ENCODE measurements around the gene TTLL5.
"Not testable (repeated sequence)": the region's sequence is repeated elsewhere in the genome, so short reads cannot be mapped to it uniquely, and the experiment has no call there.

The TTLL5 gene

DNA sequence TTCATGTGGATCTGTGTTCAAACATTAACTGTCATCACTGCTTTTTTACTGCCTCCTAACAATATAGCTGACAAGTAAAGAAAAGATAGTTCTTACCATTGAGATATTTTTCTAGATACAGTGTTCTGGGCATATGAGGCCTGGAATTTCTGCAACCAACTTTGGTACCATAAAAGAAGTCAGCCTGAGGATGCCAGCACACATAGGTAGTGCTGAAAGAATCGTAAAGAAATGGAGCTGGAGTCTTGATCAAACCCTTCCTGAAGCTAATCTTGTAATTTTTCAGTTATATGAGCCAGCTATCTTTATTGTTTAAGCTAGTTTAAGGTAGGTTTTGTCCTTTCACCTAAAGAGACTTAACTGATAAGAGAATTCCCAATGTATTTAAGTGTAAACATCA is 11.7 kb upstream of the TTLL5 start:
- DNase-seq = no peak

DNA sequence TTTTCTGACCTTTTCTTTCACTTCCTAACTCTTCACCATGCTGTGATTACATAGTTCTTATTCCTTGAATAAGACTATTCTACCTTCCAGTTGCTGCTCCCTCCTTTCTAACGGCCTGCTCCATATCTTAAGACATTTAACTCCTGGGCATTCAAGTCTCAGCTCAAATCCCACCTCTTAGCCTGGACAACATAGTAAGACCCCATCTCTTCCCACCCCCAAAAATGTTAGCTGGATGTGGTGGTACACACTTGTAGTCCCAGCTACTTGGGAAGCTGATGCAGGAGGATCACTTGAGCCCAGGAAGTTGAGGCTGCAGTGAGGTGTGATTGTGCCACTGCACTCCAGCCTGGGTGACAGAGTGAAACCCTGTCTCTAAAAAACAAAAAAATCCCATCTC is 11.3 kb upstream of the TTLL5 start:
- no peak for DNase-seq

DNA sequence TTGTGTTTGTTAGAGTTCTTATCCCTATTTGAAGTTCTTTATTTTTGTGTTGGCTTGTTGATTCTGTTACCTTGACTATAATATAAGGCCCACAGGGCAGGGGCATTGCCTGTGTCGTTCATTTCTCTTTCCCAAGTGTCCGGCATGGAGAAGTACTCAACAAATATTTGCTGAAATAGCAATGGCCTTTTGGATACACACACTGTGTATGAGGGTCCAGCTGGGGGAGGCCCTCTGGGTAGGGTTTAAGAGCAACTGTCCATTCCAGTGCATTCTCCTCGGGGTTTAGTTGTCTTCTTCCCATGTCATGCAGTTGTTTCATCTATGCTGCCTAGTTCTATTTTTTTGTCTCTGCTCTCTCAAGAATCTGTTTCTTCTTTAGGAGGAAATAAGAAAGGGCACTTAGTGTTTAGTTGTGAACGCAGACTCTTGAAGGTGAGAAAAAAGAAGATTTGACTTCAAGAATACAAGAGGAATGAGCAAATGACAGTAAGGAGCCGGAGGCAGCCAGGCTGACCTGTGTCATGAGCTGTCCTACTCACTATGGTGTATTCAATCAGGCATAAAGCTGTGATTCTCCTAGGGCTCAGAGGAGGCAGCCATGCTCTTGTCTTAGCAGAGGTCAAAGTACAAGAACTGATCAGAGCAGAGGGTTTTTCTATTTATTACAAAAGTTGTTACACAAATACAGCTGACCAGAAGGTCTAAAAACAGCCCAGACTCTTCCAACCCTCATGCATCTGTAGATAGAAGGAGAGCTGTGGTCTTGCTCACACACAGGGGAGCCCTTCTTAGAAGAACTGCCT is 10.6 kb upstream of the TTLL5 start:
- DNase-seq = no peak

DNA sequence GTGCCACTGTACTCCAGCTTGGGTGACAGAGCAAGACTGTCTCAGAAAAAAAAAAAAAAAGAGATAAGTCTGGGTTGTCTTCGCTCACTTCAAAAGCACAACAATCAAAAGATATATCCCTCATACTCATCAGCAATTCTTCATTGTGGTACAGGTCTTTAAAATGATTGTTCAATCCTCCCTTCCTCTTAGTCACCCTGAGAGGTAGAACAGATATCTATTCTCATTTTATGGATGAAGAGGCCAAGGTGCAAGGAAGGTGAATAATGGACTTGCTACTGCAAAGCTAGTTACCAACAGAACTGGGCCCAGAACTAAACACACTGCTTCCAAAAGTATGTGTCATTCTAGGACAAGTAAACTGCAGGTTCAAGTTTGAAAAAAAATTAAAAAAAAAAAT is 7.5 kb upstream of the TTLL5 start:
- no peak for DNase-seq

DNA sequence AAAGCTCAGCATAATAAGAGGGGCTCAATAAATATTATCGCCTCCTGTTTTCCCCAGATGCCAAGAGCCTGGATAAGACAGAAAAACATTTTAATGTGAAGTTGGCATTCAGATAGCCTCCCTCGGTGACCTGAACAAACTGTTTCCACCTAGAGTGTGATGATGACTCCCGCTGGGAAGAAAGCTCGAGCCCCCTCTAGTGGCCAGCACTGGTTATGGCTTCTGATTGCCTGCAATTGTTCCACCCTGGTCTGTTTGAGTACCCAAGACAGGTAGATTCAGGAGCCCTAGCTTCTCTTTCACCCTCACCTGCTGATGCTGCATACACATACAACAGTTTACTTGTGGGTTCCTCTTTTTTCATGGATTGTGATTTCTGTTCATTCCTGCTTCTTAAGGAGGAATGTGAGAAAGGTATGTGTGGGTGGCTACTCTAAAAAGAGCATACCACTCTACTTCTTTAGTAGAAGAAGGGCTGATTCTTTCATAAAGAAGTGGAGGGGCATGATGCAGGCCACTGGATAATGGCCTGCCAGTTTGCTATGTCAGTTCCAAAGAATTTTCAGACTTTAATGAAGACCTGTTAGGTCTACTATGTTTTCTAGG is 6.8 kb upstream of the TTLL5 start:
- peak; percentile 63 for DNase-seq

DNA sequence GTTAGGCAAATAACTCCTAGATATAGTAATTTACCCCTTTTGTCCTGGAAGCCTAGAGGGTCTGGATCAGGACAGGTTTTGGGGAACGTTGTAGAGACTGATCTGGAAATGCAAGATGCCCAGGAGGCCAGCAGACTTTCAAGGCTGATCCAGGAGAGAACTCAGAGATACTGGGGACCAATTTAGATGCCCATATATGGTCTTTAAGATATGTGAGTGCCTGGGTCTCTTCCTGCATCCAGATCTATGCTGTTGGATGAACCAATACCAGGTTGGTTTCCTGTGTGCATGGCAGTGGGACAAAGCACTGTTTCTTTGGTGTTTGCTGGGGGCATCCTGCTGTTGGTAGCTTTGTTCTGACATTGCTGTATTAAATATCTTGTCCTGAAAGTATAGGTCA is 5.8 kb upstream of the TTLL5 start:
- DNase-seq = no peak

DNA sequence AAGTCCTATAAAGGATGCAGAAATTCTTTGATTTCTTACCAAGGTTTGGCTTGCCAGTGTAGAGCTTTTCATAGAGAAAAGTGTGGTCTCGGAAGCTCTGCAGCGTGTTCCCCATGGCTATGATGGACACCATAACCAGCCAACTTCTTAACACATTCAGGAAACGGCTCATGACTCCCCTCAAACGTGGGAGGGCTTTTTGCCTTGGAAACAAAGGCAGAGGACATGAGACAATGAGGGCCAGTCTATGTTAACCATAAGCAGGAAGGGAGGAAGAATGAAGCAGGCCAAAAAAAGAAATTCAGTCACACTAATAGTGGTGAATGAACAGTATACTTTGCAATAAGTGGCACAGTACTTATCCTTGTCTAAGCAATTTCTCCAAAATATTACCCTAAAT is 3.7 kb upstream of the TTLL5 start:
- DNase-seq = no peak

DNA sequence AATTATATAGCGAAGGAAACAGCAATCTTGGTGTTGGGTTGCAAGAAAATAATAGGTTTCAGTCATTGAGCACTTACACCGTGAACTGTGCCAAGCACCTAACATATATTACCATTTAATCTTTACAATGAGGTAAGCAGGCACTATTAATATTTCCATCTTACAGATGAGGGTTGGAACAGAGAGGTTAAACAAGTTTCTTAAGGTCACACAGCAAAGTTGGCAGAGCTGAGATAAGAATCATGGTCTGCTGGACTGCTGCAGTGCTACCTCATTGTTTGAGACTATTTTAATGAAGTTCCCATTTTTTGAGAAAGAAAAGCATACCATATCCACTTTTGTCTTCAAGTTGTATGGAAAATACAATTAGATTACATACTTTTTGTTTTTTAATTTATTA is 2.1 kb upstream of the TTLL5 start:
- DNase-seq = no peak

DNA sequence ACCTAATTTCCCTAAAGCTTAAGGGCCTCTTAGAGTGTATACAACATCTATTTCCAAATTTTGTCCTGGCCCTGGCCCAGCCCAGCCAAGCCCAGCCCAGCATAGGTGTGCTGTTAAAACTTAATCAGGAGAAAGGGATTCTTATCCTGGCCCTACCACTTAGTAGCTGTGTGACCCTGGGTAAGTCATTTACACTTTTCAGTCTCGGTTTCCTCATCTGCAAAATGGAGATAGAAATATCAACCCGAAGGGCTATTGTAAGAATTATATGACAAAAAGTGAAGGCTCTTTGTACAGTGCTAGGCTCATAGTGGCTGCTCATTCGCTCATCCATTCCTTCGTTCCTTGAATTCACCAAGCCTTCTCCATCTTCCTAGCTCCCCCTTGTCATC is 812 bp upstream of the TTLL5 start:
- no peak for DNase-seq

DNA sequence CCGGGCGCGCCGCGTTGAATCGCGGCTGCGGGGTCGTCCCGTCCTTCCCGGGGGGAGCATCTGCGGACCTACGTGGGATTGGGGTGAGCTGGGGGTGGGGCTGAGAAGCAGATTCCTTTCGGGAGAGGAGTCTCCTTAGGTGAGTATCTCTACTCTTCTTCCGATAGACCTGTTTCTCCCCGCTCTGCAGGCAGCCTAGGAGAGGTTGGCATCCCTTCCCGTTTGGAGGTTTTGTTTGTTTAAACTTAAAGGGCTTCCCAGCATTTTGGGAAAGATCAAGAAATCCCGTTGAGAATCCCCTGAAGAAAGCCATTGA is 411 bp downstream of the TTLL5 start:
- DNase-seq = no peak

DNA sequence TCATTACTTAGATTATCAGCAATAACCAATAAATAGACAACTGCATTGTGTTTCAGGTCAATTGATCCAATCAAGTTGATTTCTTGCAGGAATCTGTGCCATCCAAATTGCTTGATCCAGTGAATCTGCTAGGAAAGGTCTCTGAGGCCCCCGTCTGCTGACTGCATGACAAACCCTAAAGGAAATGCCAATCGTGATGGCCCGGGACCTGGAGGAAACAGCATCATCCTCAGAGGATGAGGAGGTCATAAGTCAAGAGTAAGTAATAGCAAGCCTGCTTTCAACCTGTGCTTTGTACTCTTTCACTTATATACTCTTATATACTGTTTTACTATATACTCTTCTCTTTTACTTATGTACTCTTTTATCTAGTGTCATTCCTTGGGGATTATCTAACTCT is 1.9 kb downstream of the TTLL5 start:
- DNase-seq = no peak

DNA sequence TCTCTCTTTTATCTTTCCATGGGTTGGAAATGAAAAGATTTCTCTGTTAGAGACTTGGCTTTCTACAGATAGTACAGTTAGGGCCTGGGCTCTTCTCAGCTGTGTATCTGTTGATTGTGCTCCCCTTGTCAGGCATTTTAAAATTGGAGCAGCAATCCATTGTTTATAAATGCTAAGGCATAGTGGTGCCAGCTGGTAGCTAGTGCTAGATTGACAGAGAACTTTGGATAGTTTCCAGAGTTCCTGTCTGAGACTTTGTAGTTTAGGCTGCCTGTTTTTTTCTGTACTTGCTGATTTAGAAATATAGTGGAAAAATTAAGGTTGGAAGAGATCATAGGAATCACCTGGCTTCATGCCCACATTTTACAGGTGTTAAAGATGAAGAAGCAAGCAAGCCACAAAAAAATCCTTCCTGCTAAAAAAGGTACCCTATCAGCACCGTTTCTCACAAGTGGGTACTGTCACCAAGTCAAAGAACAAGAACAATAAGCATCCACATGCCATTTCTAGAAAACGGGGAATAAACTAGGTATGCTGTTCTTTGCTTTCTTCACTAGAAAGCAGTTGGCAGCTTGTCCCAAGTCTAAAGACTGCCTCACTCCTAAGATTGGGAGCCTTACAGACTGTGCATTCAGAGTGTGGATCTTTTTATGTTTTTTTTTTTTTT is 6.2 kb downstream of the TTLL5 start:
- DNase-seq = peak; percentile 27

DNA sequence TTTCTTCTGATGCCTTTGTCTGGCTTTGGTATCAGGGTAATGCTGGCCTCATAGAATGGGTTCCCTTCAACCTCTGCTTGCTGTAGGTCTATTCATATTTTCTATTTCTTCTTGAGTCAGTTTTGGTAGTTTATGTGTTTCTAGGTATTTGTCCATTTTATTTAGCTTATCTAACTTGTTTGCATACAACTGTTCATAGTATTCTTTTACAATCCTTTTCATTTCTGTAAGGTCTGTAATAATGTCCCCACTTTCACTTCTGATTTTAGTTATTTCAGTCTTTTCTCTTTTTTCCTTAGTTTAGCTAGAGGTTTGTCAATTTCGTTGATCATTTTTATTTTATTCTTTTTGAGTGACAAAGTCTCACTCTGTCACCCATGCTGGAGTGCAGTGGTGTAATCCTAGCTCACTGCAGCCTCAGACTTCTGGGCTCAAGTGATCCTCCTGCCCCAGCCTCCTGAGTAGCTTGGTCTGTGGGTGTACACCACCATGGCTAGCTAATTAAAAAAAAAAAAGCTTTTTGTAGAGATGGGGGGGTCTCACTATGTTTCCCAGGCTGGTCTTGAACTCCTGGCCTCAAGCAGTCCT is 11.7 kb downstream of the TTLL5 start:
- DNase-seq = no peak

DNA sequence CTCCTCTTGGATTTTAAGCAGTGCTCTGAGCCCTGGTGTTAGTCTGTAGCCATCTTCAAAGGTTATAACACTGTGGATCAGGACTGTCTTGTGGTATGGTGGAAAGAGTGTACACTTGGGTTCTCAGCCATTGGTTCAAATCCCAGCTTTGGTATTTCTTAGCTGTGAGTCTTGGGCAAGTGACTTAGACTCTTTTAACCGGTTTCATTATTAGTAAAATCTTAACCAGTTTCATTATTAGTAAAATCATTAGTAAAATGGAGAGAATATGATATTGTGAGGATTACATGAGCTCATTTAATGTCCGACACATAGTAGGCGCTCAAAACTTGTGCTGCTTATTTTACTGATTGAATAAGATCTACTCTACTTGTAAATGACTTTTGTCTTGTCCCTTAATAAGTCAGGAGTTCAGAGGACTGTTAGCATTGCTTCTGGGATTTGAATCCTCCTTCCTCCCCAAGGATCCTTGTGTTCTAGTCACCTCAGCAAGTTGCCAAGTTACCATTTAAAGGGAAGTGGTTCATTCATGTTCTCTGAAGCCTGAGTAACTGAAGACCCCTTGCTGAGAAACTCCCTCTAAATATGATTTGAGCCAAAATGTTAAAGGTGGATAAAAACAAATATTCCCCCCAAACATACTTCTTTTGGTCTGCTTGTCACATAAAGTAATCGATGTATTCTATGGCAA is 12.4 kb downstream of the TTLL5 start:
- DNase-seq = no peak

DNA sequence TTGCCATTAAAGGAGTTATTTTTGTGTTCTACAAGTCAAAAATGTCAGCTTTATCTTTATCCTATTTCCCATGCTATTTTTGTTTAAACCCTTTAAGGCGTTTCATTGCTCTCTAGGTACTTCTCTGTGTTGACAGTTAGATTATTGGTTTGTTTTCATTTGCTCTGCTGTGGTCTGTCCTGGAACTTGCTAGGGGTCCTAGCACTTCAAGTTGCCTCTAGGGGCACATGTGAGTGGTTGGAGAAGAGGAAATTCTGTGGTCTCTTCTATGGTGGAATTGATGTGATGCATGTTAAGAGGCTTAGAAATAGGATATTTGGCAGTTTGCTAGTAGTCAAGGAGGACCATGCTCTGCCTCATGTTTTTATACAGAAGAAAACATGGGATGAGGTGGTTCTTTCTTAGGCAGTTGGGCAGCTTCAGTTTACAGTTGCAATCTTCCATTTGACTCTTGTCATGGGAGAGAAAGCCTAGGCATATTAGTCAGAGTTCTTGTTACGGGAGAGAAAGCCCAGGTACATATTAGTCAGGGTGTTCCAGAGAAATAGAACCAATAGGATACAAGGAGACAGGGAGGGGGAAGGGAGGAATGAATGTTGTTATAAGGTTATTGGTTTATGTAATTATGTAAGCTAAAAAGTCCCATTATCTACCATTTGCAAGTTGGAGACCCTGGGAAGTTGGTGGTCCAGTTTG is 14.4 kb downstream of the TTLL5 start:
- no peak for DNase-seq

DNA sequence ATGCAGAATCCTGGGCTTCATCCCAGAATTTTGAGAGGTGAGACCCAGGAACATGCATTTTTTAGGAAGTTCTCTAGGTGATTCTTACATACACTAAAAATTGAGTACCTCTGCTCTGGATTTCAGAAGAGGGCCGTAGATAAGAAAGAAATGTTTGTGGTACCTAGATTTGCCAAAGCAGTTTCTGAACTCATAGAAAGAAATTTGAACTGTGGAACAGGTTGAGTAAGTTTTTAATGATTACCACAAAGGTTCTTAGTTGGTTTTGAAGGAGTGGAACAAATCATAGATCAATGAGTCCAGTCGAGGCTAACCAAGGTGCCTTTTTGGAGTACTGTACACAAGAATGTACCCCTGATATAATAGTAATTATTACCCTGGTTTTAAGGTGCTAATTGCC is 24.9 kb downstream of the TTLL5 start:
- no peak for DNase-seq

DNA sequence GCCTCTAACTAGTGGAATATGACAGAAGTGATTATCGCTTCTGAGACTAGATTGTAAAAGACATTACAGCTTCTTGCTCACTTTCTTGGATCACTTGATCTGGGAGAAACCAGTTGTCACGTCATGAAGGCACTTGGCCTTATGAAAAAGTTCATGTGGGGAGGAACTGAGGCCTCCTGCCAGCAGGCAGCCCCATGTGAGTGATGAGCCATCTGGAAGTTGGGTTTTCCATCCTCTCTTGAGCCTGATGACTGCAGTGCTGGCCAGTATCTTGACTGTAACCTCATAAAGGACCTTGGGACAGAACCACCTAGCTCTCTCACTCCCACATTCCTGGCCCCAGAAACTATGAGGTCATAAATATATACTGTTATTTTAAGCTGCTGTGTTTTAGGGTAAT is 28.0 kb downstream of the TTLL5 start:
- no peak for DNase-seq

DNA sequence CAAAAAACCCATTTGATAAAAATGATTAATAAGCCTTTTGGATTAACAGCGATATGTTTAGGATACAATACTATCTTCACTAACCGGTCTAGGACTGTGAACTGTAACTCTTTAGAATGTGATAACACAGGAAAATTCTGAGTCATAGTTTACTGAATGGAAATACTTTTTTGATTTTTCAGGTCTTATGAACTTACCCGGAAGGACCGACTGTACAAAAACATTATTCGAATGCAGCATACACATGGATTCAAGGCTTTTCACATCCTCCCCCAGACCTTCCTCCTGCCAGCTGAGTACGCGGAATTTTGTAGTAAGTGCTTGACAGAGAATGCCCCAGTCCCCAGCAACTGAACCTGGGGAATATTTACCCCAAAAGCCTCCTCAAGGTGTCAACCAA is 29.0 kb downstream of the TTLL5 start:
- DNase-seq = no peak

DNA sequence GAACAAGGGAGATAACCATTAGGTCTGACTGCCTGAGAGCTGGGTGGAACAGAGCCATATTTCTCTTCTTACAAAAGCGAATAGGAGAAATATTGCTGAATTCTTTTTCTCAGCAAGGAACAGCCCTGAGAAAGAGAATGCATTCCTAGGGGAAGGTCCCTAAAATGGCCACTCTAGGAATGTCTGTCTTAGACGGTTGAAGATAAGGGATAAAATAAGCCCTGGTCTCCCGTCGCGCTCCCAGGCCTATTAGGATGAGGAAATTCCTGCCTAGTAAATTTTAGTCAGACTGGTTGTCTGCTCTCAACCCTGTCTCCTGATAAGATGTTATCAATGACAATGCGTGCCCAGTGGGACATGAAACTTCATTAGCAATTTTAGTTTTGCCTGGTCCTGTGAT is 34.0 kb downstream of the TTLL5 start:
- DNase-seq = not testable (repeated sequence)

DNA sequence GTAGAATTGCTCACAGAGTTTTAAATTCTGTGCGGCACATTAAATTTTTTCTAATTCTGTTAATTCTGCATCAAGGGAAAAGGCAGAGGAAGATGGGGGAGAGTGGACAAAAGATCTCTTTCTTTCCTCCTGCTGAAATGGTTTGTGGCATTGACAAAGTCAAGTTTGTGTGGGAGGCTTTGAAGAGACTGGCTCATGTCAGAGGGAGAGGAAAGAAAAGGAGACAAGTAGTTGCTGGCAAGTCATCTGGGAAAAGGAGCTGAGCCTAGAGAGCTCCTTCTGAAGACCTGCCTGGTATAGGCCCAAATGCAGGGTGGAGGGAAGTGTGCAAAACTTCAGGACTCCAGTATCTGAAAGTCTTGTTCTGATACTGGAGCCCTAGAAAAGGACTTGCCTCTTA is 36.3 kb downstream of the TTLL5 start:
- no peak for DNase-seq

DNA sequence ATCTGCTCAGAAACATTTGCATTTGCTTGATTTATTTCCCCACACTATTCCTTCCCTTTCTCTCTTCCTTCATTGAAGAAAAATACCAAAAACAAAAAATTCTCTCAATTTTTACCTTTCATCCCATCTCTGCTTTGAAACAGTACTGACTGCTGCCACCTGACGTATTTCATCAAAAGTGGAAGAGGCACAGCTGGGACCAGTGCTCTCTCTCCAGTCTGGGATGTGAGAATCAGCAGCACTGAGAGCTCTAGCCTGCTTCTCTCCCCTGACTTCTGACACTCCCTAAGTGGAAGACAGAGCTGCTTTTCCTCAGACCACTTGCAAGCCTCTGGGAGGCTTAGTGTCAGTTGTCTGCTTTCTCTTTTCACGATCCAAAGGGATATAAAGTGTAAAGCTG is 36.9 kb downstream of the TTLL5 start:
- DNase-seq = no peak

DNA sequence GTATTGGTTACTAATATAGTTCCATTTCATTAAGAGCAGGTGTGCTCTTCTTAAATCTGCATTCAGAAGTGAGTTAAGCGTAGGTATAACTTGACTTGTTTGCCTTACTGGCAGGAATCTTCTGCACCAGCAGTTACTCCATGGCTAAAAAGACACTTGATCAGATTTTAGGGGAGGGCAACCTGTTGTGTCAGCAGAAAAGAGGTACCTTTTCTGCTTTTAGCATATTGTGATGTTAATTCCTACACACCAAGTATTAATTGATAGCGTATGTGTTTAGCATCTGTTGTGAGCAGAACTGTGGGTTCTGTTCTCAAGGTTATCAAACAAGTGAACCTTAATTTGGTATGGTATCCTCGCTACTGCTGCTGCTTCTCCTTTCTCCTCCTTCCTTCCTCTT is 38.3 kb downstream of the TTLL5 start:
- no peak for DNase-seq

DNA sequence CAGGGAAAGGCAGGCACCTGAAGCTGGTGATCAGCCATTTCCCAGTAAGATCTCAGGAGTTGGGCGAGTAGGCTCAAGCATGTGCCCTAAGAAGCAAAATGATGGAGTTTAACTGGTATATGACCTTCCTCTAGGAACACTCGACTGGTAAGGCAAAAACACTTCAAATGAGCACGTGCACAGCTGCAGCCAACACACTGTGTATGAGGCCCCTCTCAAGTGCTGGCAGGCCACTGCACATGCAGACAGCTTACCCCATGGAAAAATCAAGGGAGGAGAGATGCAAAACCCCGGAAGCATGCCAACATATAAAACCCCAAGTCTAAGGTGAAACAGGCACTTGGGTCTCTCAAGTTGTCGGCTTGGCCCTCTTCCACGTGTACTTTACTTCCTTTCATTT is 39.2 kb downstream of the TTLL5 start:
- no peak for DNase-seq
